HG03097 (cell line): Measurements from ENCODE around the gene FEZ2.

Experiments used
- ATAC-seq: cut with Tn5 transposase; IDR thresholded peaks from one replicate; pipeline ENCODE4 v1.9.1; 2021; ENCODE audit not compliant: unreplicated experiment, low FRiP score

The FEZ2 gene

GRCh38 chr2:36587556-36587955, 10.4 kb downstream of the FEZ2 start:
- ATAC-seq, result no peak

GRCh38 chr2:36587101-36587500, 10.9 kb downstream of the FEZ2 start:
- no peak for ATAC-seq

- no peak for ATAC-seq
Measured at GRCh38 chr2:36586672-36587071, 11.3 kb downstream of the FEZ2 start.

- ATAC-seq, result no peak
Measured at GRCh38 chr2:36584148-36584794, 13.7 kb downstream of the FEZ2 start.

GRCh38 chr2:36582951-36583350, 15.0 kb downstream of the FEZ2 start:
- ATAC-seq, result no peak

DNA sequence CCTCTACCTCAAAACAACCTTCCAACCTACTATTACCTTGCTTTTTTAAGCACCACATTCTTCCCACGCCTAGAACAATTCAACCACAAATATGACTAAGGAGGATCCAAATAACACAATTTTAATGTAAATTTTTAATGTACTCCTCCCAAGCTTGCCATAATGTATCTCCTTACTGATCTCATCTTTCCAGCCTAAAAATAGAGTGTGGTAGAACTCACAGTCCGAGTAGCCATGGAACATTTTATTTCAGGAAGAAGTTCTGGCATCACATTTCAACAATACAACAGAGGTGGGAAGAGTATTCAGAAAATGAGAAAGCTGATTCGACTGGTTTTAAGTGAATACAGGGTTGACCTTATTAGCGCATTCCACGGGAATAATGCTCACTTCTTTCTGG, 15.4 kb downstream of the FEZ2 start:
- no peak for ATAC-seq

DNA sequence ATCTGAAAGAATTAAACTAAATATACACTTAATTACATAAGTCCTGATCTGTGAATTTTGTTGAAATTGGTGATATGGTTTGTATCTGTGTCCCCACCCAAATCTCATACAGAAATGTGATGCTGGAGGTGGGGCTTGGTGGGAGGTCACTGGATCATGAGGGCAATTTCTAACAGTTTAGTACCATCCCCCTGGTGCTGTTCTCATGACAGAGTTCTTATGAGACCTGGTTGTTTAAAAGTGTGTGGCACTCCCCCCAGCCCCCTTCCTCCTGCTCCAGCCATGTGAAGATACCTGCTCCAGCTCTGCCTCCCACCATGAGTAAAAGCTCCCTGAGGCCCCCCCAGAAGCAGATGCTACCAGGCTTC, 18.7 kb downstream of the FEZ2 start:
- no peak for ATAC-seq

GRCh38 chr2:36578343-36579296, 19.3 kb downstream of the FEZ2 start:
- ATAC-seq, result no peak

GRCh38 chr2:36577884-36578283, 20.1 kb downstream of the FEZ2 start:
- no peak for ATAC-seq

- ATAC-seq, result no peak
Measured at GRCh38 chr2:36574560-36574959, 23.4 kb downstream of the FEZ2 start.

DNA sequence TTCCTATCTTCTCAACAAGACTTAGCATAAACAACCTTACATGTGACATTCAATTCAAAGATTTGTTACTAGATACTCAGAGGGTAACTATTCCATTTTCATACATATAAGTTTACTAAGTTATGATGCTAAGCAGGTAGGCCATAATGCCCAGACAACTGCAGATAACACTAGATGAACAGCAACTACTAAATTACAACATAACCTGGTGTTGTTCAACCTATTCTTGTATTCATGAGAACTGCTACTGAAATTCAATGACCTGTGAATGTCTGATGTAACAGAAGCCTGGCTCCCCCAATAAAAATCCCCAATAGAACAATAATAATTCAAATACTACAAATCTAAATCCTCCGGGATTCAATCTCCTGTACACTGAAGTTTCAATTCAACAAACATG, 24.8 kb downstream of the FEZ2 start:
- ATAC-seq, result no peak

GRCh38 chr2:36572719-36573059, 25.3 kb downstream of the FEZ2 start:
- ATAC-seq, result no peak

DNA sequence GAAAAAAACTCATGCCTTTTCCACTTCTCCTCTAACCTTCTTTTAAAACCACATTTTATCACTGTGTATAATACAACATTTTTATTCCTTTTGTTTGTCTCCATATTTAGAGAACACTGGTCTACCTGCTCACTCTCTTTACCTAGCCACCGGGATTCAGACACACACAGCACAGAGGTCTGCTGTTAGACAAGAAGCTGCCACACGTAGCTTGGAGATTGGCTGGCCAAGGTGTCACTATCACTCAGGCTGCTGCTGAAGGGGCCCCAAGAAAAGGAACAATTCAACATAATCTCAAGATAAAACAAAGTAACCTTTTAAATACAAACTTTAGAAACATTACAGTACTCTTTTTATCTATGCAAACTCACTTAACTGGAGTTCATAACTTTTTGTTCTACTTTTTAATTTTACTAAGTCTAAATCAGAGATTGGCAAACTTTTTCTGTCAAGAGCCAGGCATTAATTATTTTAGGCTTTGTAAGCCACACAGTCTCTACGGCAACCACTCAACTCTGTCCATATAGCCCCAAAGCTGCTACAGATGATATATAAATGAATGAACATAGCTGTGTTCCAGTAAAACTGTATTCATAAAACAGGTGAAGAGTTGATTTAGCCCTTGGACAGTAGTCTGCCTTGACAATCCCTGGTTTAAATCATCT, 25.8 kb downstream of the FEZ2 start:
- ATAC-seq, result no peak

DNA sequence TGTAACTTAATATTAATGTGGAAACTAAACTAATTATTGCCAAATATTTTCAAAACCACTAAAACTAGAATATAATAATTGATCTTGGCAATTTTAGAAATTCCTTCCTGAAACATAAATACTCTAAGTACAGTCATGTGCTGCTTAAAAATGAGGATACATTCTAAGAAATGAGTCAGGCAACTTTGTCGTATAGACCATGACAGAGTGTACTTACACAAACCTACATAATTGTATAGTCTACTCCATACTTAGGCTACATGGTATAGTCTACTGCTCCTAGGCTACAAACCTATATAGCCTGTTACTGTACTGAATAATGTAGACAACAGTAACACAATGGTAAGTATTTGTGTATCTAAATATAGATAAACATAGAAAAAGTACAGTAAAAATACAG, 27.6 kb downstream of the FEZ2 start:
- ATAC-seq, result no peak

- no peak for ATAC-seq
Measured at GRCh38 chr2:36569267-36569856, 28.6 kb downstream of the FEZ2 start.

DNA sequence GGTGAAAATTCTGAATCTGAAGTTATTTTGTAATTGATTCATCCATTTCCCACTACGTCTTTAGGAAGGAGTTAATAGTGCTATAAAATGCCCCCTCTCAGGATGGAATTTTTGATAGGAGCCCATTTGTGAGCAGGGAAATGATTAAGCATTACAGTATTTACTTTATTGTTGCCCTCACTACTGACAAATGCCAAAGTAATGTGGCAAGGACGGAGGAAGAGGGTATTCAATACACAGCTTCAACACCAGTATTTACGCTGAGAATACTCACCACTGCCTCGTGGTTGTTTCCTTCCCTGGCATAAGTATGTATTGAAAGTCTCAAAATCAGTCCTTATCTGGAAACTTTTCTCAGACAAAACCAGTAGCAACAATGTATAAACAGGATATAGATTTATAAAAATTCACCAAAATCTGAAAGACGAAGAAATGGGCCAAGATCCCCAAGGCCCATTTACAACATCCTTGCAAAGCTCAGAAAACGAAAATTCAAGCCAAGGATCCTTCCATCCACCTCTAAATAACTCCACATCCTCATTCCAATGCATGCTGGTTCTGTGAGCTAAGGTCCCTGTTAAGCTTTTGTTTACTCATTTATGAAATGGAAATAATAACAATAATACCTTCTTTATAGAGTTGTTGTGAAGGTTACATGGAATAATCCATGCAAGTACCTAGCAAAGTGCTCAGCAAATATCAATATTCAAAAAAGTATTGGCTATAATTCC, 29.3 kb downstream of the FEZ2 start:
- ATAC-seq, result no peak

GRCh38 chr2:36567711-36568408, 30.1 kb downstream of the FEZ2 start:
- ATAC-seq, result no peak

DNA sequence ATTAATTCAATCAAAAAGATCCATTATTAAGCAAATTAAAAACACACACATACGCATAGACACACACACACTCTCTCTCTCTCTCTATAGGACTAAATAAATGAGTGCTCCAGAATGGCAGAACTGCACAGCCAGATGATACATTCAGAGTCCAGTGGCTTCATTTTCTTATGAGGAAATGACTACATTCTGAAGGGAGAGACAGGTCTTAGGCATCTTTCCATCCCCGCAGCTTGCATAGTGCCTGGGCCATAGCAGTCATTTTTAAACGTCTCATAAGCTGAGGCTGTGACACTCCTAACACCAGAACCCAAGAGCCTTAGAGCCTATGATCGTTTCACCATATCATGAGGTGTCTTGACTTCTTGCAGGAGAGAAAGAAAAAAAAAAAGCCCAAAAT, 31.1 kb downstream of the FEZ2 start:
- ATAC-seq, result no peak

GRCh38 chr2:36565712-36566111, 32.3 kb downstream of the FEZ2 start:
- no peak for ATAC-seq

DNA sequence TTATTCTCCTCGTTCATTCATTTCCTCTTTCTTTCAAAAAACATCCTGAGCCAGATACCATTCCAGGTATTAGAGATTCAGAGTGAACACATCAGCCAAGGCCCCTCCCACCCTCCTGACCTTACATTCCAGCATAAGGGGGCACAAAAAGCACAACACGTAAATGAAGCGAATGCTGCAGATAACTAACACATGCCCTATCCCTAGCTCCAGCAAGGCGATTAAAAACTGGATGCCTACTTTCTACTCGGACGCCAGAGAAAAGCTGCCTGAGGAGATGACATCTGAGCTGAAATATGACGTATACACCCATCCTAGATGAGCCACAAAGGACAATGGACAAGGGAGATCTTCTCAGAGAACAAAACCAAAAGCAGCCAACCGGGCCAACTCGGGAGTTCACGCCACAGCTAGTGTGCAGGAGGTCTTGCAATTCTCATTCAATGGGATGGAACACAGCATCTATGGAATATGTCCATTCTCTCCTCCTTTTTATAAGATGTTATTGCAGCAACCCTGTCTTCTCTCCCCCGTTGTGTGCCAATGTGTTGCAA, 33.5 kb downstream of the FEZ2 start:
- no peak for ATAC-seq
